CD4-positive, alpha-beta T cell (primary cell): ENCODE data around the gene AFF3. TPM values are rescaled to one million over a fixed set of nuclear protein-coding genes. Genes with fewer than 3 reads are reported as not detected.

Source experiments
- ATAC-seq: fragments of 200-7000 bp; cut with Tn5 transposase; one replicate; pipeline ENCODE4 v1.10.0; 2022; ENCODE audit warnings: mild to moderate bottlenecking; ENCODE audit not compliant: poor library complexity
- CTCF ChIA-PET: fragments of 350-600 bp; sonication (Branson Sonifier 250); formaldehyde crosslinking; loops from one replicate; lab custom pipeline; 2021; ENCODE audit warnings: antibody characterized with exemption, inconsistent platforms; lab: Charles Lee
- POLR2A ChIA-PET: fragments of 350-600 bp; sonication (Branson Sonifier 250); formaldehyde crosslinking; loops from one replicate; lab custom pipeline; 2021; ENCODE audit warnings: antibody characterized with exemption, inconsistent platforms; lab: Charles Lee
- DNase-seq, 14 experiments: peaks; one replicate each; pipeline ENCODE4 v3.0.0-alpha.2; 2013 to 2020; ENCODE audit warnings: mixed read lengths in 2 of 14
- H3K27ac ChIP-seq, 2 donors: one replicate each; pipeline versions ENCODE4 v1.5.1 to v1.7.0; 2013; ENCODE audit warnings: low read length in 2 of 2, low read depth in 1 of 2, mild to moderate bottlenecking in 1 of 2
- H3K27me3 ChIP-seq, 2 experiments: 1 replicate in 1 of 2; 2 replicates in 1 of 2; pipeline versions ENCODE4 v1.6.1 to v1.7.0; 2013; ENCODE audit warnings: low read length in 2 of 2, control low read depth in 1 of 2, mild to moderate bottlenecking in 1 of 2, moderate library complexity in 1 of 2; ENCODE audit not compliant: insufficient read depth in 2 of 2, control insufficient read depth in 1 of 2
- H3K36me3 ChIP-seq: one replicate; pipeline ENCODE4 v1.6.1; 2013; ENCODE audit warnings: low read length, control low read depth; ENCODE audit not compliant: insufficient read depth
- H3K4me1 ChIP-seq: one replicate; pipeline ENCODE4 v1.6.1; 2013; ENCODE audit warnings: low read length, control low read depth; ENCODE audit not compliant: insufficient read depth
- H3K4me3 ChIP-seq: one replicate; pipeline ENCODE4 v1.5.1; 2013; ENCODE audit warnings: mild to moderate bottlenecking, low read length, moderate library complexity
- H3K9me3 ChIP-seq, 2 experiments: 1 replicate in 1 of 2; 2 replicates in 1 of 2; pipeline versions ENCODE4 v1.6.1 to v1.7.0; 2013; ENCODE audit warnings: low read length in 2 of 2, mild to moderate bottlenecking in 2 of 2, control low read depth in 1 of 2, moderate library complexity in 1 of 2; ENCODE audit not compliant: control insufficient read depth in 1 of 2, insufficient read depth in 1 of 2
- H3K27ac Mint-ChIP-seq: one replicate; pipeline ENCODE4 v1.8.0; 2020; ENCODE audit warnings: mixed read lengths
- H3K27me3 Mint-ChIP-seq: one replicate; pipeline ENCODE4 v1.8.0; 2021; ENCODE audit warnings: mixed read lengths
- H3K36me3 Mint-ChIP-seq: one replicate; pipeline ENCODE4 v1.8.0; 2021; ENCODE audit warnings: low read depth, mixed read lengths
- H3K4me1 Mint-ChIP-seq: one replicate; pipeline ENCODE4 v1.8.0; 2021; ENCODE audit warnings: low read depth, mixed read lengths
- H3K4me3 Mint-ChIP-seq: one replicate; pipeline ENCODE4 v1.8.0; 2020; ENCODE audit warnings: mild to moderate bottlenecking, mixed read lengths
- H3K9me3 Mint-ChIP-seq: one replicate; pipeline ENCODE4 v1.8.0; 2020; ENCODE audit warnings: mixed read lengths
- CTCF ChIP-seq: fragments of 200-600 bp; IDR thresholded peaks from one replicate; pipeline ENCODE4 v1.8.0; 2022; ENCODE audit warnings: antibody characterized with exemption, mild to moderate bottlenecking
- intact Hi-C, 2 experiments: fragments of 100-400 bp; cut with DNase I in 1 of 2; cut with micrococcal nuclease in 1 of 2; formaldehyde crosslinking; loops; one replicate each; pipeline versions ENCODE4 v1.15.1 to v1.9.0; 2023 to 2025; cut with DNase I, micrococcal nuclease
- total RNA-seq, 174 experiments: library from RNA in 2 of 174; stranded (reverse) in 2 of 174; gene quantifications; one replicate each; pipeline ENCODE4 v1.2.3 and lab custom pipeline; 2021 to 2026

The AFF3 gene
- total RNA-seq, 2 experiments from 2014 or later, result 15.4 to 15.7 TPM

- no peak for TF ChIP-seq CTCF
- Mint-ChIP-seq H3K4me1 (no peaks in the 10 kb centered on the region), H3K27me3 (no peaks in the 10 kb centered on the region), H3K4me3 (no peak overlapping the region), H3K27ac (no peak overlapping the region), H3K9me3 (no peaks in the 10 kb centered on the region), H3K36me3 (no peaks in the 10 kb centered on the region)
- Histone ChIP-seq H3K36me3 (no peaks in the 10 kb centered on the region), H3K4me3 (no peak overlapping the region), H3K27ac (no peak overlapping the region), H3K27me3 (no peaks in the 10 kb centered on the region), H3K4me1 (no peaks in the 10 kb centered on the region), H3K9me3 (no peaks in the 10 kb centered on the region)
- CTCF ChIA-PET, result no interaction called here
- POLR2A ChIA-PET, result no interaction called here
- DNase-seq (no peak), ATAC-seq (no peak)
- intact Hi-C loops, result loop anchor here in 1 of 2 experiments (5.0 kb wide), 1 partner anchor 425 kb away; no protein-coding TSS in a partner anchor
These were observed 325.5 kb downstream of the AFF3 start for GRCh38 chr2:99816908-99817307.

GRCh38 chr2:99812426-99812825 is 330.0 kb downstream of the AFF3 start:
- Histone ChIP-seq H3K36me3 (no peaks in the 10 kb centered on the region), H3K4me1 (no peaks in the 10 kb centered on the region), H3K27me3 (no peaks in the 10 kb centered on the region), H3K4me3 (no peak overlapping the region), H3K9me3 (no peaks in the 10 kb centered on the region), H3K27ac (no peak overlapping the region)
- H3K27ac Mint-ChIP-seq, result no peak overlapping the region
- CTCF ChIA-PET, result no interaction called here
- no peaks in the 10 kb centered on the region for H3K9me3 Mint-ChIP-seq
- no peaks in the 10 kb centered on the region for H3K27me3 Mint-ChIP-seq
- POLR2A ChIA-PET, result no interaction called here
- no peak for TF ChIP-seq CTCF
- no peaks in the 10 kb centered on the region for H3K36me3 Mint-ChIP-seq
- no peaks in the 10 kb centered on the region for H3K4me1 Mint-ChIP-seq
- intact Hi-C loops, result no loop called here
- ATAC-seq, result no peak
- no peak for DNase-seq
- no peak overlapping the region for H3K4me3 Mint-ChIP-seq

GRCh38 chr2:99811544-99811943 is 330.8 kb downstream of the AFF3 start:
- Histone ChIP-seq H3K27ac (no peak overlapping the region), H3K9me3 (no peaks in the 10 kb centered on the region), H3K27me3 (no peaks in the 10 kb centered on the region), H3K36me3 (no peaks in the 10 kb centered on the region), H3K4me1 (no peaks in the 10 kb centered on the region), H3K4me3 (no peak overlapping the region)
- ATAC-seq (no peak), DNase-seq (no peak)
- no peaks in the 10 kb centered on the region for H3K4me1 Mint-ChIP-seq
- POLR2A ChIA-PET, result no interaction called here
- no peaks in the 10 kb centered on the region for H3K27me3 Mint-ChIP-seq
- no peak overlapping the region for H3K4me3 Mint-ChIP-seq
- TF ChIP-seq CTCF, result no peak
- no peaks in the 10 kb centered on the region for H3K9me3 Mint-ChIP-seq
- CTCF ChIA-PET, result no interaction called here
- H3K36me3 Mint-ChIP-seq, result no peaks in the 10 kb centered on the region
- intact Hi-C loops, result no loop called here
- no peak overlapping the region for H3K27ac Mint-ChIP-seq
